Measurements from ENCODE around the gene CDH23. TPM values are rescaled to one million over a fixed set of nuclear protein-coding genes. Genes with fewer than 3 reads are reported as not detected.

CDH23 gene
- polyA plus RNA-seq, 2 of the 4 experiments (the other 2 are of a cell fraction) = 1.1 to 2.3 TPM

GRCh38 chr10:71805776-71806703, 409.3 kb downstream of the CDH23 start (continued):
- no peak for TF ChIP-seq HEYL (CRISPR knock-in tag; IDR thresholded peaks at IDR 0.05)
- no peak for TF ChIP-seq POLR2AphosphoS2 (conservative IDR thresholded peaks at IDR 0.05; ENCODE audit: low read length)
- no peak for TF ChIP-seq TP53 (CRISPR knock-in tag; IDR thresholded peaks at IDR 0.05)
- no peak for TF ChIP-seq ELK1 (IDR thresholded peaks at IDR 0.05; ENCODE audit: low read depth, low read length)
- no peak for TF ChIP-seq ZSCAN20 (CRISPR knock-in tag; IDR thresholded peaks at IDR 0.05)
- no peak for TF ChIP-seq GATA3 (IDR thresholded peaks at IDR 0.05; ENCODE audit: borderline replicate concordance)
- no peak for TF ChIP-seq HOXA7 (CRISPR knock-in tag; IDR thresholded peaks at IDR 0.05)
- no peak for TF ChIP-seq SREBF2 (IDR thresholded peaks at IDR 0.05)
- TF ChIP-seq RARB (CRISPR knock-in tag; IDR thresholded peaks at IDR 0.05) = no peak
- no peak for TF ChIP-seq ZNF302 (CRISPR knock-in tag; IDR thresholded peaks at IDR 0.05)

- ChIA-PET POLR2A (interaction anchor here (1.1 kb wide), 1 partner anchor 33 kb away, joined by 3 read pairs; no protein-coding TSS in a partner anchor), CTCF (interaction anchor here (0.9 to 4.7 kb wide), 9 partner anchors 9 to 492 kb away, joined by 3 to 20 read pairs (median 4); partner anchors contain the start of genes SLC29A3 and VSIR)
- TF ChIP-seq MAX (IDR thresholded peaks at IDR 0.05) (no peak), KDM1A (IDR thresholded peaks at IDR 0.05; ENCODE audit: low read depth) (no peak), MAFK (IDR thresholded peaks at IDR 0.05; ENCODE audit: partially characterized antibody) (no peak), RCOR1 (IDR thresholded peaks at IDR 0.05; ENCODE audit: low read depth, low read length) (no peak), CHD4 (IDR thresholded peaks at IDR 0.05; ENCODE audit: borderline replicate concordance) (no peak), HOXB13 (CRISPR knock-in tag; IDR thresholded peaks at IDR 0.05; ENCODE audit: low read depth) (no peak), POLR2AphosphoS2 (conservative IDR thresholded peaks at IDR 0.05; ENCODE audit: low read length) (no peak), CBX8 (IDR thresholded peaks at IDR 0.05) (no peak), REST (IDR thresholded peaks at IDR 0.05) (no peak), ESRRA (IDR thresholded peaks at IDR 0.05; ENCODE audit: borderline replicate concordance, low read length) (no peak)
- 94% methylated on average over 22 of the region's 23 CpGs for WGBS (ENCODE audit: missing lambda C conversion rate)
- ATAC-seq = no peak
- H3K9me3 ChIP-seq = no peaks in the 10 kb centered on the region
- no peaks in the 10 kb centered on the region; the same call in 2 of the 3 replicates for H3K4me1 ChIP-seq
- no peak overlapping the region for H3K4me3 ChIP-seq
- DNase-seq (ENCODE audit: low read depth in 1 of 2, low spot score in 1 of 2) = no peak
- no peak for FAIRE-seq
- H3K4me2 ChIP-seq = no peak overlapping the region
- H3K27ac ChIP-seq = no peak overlapping the region
Observed at GRCh38 chr10:71806704-71807556, 410.2 kb downstream of the CDH23 start.

Data from A549 (cell line).